Neural crest cell (in vitro differentiated cells): ENCODE measurements around the gene SNW1. TPM values are rescaled to one million over a fixed set of nuclear protein-coding genes. Genes with fewer than 3 reads are reported as not detected.

Source experiments
- DNase-seq: peaks from one replicate; pipeline ENCODE4 v3.0.0; 2021; ENCODE audit warnings: low read depth, mixed read lengths, low spot score
- H3K27ac Mint-ChIP-seq: one replicate; pipeline ENCODE4 v1.8.0; 2021; ENCODE audit warnings: mild to moderate bottlenecking, mixed read lengths; ENCODE audit not compliant: unreplicated experiment
- H3K27me3 Mint-ChIP-seq: 2 replicates; pipeline ENCODE4 v1.8.0; 2021; ENCODE audit warnings: low read depth, mild to moderate bottlenecking, mixed read lengths
- H3K36me3 Mint-ChIP-seq: 2 replicates; pipeline ENCODE4 v1.8.0; 2021; ENCODE audit warnings: low read depth, mild to moderate bottlenecking, mixed read lengths
- H3K4me1 Mint-ChIP-seq: 2 replicates; pipeline ENCODE4 v1.8.0; 2021; ENCODE audit warnings: mixed read lengths
- H3K4me3 Mint-ChIP-seq: one replicate; pipeline ENCODE4 v1.8.0; 2021; ENCODE audit warnings: mild to moderate bottlenecking, mixed read lengths
- H3K9me3 Mint-ChIP-seq: 2 replicates; pipeline ENCODE4 v1.8.0; 2021; ENCODE audit warnings: mixed read lengths
- total RNA-seq: library from RNA; stranded (reverse); gene quantifications from 2 replicates; pipeline ENCODE4 v1.2.1, GENCODE V29; 2021
- TF ChIP-seq, protein P1 (sequence below): fragments of 200-600 bp; sonication (generic); conservative IDR thresholded peaks from 2 replicates; pipeline ENCODE4 v1.5.0; 2021; ENCODE audit warnings: antibody characterized with exemption, mild to moderate bottlenecking

The SNW1 gene
- total RNA-seq, 1 donor from 2014 or later, result 104 TPM

- no peaks in the 10 kb centered on the region for H3K9me3 Mint-ChIP-seq
- no peak overlapping the region for H3K4me3 Mint-ChIP-seq
- TF ChIP-seq, protein P1, sequence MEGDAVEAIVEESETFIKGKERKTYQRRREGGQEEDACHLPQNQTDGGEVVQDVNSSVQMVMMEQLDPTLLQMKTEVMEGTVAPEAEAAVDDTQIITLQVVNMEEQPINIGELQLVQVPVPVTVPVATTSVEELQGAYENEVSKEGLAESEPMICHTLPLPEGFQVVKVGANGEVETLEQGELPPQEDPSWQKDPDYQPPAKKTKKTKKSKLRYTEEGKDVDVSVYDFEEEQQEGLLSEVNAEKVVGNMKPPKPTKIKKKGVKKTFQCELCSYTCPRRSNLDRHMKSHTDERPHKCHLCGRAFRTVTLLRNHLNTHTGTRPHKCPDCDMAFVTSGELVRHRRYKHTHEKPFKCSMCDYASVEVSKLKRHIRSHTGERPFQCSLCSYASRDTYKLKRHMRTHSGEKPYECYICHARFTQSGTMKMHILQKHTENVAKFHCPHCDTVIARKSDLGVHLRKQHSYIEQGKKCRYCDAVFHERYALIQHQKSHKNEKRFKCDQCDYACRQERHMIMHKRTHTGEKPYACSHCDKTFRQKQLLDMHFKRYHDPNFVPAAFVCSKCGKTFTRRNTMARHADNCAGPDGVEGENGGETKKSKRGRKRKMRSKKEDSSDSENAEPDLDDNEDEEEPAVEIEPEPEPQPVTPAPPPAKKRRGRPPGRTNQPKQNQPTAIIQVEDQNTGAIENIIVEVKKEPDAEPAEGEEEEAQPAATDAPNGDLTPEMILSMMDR, result no peak
- H3K4me1 Mint-ChIP-seq, result no peaks in the 10 kb centered on the region
- DNase-seq, result no peak
- H3K27ac Mint-ChIP-seq, result no peak overlapping the region
- peaks cover 33% of the 10 kb centered on the region for H3K36me3 Mint-ChIP-seq
- no peaks in the 10 kb centered on the region for H3K27me3 Mint-ChIP-seq
Observed at GRCh38 chr14:77721437-77721836, 39.5 kb downstream of the SNW1 start.

DNA sequence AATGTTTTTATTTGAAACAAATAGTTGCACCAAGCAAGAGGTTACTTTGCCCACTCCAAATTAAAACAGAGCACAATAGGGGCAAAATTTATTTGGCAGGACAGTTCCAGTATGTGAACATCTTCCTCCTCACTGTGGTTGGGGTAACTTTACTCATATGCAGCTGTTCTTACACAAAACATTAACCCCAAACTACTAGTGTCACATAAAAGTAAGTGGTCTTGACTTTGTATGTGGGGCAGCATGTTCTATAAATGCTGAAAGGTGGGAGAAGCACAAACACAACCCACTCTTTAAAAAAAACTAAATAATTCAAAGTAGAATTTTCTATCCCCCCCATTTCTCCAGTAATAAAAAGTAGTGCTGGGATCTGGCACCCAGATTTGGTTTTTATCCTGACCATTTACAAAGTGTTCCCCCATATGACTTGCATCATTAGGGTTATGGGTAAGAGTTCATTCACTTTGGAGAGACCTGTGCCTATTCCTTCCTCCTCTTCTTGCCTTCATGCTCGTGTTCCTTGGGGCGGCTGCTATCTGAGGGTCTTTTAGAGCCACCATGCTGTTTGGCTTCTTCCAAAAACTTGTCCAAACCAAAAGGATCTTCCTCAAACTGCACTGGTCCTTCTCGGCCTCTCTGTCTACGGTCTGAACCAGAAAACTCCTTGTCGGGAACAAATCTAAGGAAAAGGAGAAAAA lies 43.2 kb downstream of the SNW1 start:
- Mint-ChIP-seq H3K4me3 (no peak overlapping the region), H3K9me3 (no peaks in the 10 kb centered on the region), H3K36me3 (peaks cover 30% of the 10 kb centered on the region), H3K27ac (no peak overlapping the region), H3K4me1 (no peaks in the 10 kb centered on the region), H3K27me3 (no peaks in the 10 kb centered on the region)
- no peak for DNase-seq
- TF ChIP-seq, protein P1, result no peak

- Mint-ChIP-seq H3K36me3 (peaks cover 21% of the 10 kb centered on the region), H3K4me1 (peaks cover 6% of the 10 kb centered on the region), H3K9me3 (no peaks in the 10 kb centered on the region), H3K27me3 (no peaks in the 10 kb centered on the region), H3K27ac (no peak overlapping the region), H3K4me3 (no peak overlapping the region)
- TF ChIP-seq, protein P1, result no peak
- DNase-seq, result no peak
Observed at GRCh38 chr14:77714926-77715325, 46.0 kb downstream of the SNW1 start.

GRCh38 chr14:77710364-77710763 lies 50.6 kb downstream of the SNW1 start:
- DNase-seq, result no peak
- Mint-ChIP-seq H3K4me3 (peak overlapping the region; percentile 58), H3K9me3 (no peaks in the 10 kb centered on the region), H3K27ac (no peak overlapping the region), H3K36me3 (peaks cover 10% of the 10 kb centered on the region), H3K27me3 (no peaks in the 10 kb centered on the region), H3K4me1 (peaks cover 39% of the 10 kb centered on the region)
- TF ChIP-seq, protein P1, result no peak

- Mint-ChIP-seq H3K36me3 (peaks cover 3% of the 10 kb centered on the region), H3K27me3 (no peaks in the 10 kb centered on the region), H3K4me3 (peak overlapping the region; percentile 92), H3K9me3 (no peaks in the 10 kb centered on the region), H3K4me1 (peaks cover 39% of the 10 kb centered on the region), H3K27ac (no peak overlapping the region)
- no peak for DNase-seq
- TF ChIP-seq, protein P1, result no peak
Observed at GRCh38 chr14:77709412-77709811, 51.5 kb downstream of the SNW1 start.
